GM18907 (cell line): ENCODE measurements around the gene PTPRG.

ENCODE experiments used
- ATAC-seq: cut with Tn5 transposase; IDR thresholded peaks from one replicate; pipeline ENCODE4 v1.9.1; 2021; ENCODE audit warnings: mild to moderate bottlenecking, moderate library complexity; ENCODE audit not compliant: unreplicated experiment

PTPRG gene

DNA sequence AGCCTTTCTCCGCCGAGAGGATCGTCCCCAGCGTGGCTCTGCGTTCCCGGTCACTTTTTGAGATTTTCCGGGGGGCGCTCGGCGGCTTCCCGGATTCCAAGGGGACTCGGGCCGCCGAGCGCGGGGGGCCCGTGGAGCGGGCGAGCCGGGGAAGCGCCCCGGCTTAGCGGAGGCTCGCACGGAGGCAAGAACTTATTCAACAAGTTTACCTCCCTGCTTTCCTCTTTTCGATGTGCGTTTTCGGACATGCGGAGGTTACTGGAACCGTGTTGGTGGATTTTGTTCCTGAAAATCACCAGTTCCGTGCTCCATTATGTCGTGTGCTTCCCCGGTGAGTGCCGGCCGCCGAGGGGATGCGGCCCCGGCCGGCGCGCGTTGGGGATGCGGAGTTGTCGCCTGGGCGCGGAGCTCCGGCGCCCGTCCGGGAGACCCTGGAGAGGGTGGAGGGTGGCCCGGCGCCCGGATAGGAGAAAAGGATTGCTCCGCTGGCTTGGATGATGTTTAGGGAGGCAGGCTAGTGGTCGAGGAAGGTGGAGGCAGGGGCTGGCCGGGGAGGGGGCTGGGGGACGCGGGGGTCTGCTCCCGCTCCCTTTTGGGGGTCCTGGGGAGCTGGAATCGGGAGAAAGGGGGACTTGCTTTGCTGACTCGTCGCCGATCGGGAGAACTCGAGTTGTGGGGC lies 810 bp downstream of the PTPRG start:
- ATAC-seq: no peak

DNA sequence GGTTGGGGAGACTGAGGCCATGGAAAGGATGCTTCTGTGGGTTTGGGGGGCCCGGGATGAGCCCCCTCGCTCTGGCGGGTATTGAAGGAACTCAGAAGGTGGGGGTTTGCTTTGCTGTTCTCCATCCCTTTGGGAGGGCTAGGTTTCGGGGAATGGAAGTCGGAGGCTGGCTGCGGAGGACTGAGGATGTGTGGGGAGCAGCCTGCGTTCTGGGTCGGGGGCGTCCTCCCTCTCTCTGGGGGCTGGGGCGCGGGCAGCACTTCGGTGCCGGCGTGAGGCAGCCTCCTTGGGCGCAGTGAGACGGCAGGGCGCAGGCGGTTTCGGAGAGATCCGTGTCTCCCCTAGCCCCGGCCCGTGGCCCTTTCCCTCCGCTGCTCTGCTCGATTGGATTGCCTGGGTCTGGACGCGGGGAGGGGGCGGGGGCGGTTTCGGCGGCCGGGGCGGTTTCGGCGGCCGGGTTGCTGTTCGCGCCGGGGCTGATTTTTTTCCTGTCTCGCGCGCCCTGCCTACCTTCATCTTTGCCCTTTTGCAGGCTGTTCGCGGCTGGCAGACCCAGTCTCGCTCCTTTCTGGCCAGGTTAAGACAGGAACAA lies 1.4 kb downstream of the PTPRG start:
- ATAC-seq: no peak

DNA sequence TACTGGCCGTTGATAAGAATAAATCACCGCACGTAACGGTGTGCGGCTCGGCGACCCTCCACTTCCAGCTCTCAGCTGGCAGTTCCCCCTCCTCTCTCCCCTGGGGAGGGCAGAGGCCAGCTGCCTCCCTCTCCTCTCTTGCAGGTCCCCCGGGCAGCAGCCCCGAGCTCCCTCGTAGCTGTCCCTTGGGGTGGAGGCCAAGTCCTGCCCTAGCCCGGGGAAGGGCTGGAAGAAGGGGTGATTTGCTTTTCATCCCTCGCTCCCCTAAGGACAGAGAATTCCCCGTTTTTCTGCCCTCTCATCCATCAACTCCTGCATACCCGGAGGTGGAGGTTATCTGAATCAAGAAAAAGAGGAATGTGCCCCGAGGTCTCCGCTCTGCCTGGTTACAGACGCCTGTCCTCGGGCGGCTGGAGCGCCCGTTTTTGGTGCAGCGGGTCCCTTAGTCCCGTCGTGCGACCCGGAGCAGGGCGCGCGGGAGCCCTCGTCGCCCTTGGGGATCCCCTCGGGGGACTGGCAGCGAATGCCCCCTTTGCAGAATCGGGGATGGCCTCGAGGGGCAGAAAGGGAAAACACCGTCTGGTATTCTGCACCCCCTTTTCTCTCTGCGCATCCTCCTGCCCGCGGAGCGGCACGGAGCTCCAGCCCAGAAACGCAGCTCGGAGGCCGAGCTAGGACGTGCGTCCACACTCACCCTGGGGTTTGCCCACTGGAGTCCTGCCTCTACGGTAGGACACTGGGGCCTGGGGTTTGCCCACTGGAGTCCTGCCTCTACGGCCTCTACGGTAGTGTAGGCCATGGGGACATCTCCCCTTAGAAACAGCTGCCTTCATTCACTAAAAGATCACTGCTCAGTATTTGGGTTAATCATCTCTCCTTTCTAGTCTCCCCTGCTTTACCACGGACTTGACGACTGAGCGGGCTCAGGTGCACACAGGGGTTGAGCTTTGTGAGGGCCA lies 2.2 kb downstream of the PTPRG start:
- no peak for ATAC-seq

DNA sequence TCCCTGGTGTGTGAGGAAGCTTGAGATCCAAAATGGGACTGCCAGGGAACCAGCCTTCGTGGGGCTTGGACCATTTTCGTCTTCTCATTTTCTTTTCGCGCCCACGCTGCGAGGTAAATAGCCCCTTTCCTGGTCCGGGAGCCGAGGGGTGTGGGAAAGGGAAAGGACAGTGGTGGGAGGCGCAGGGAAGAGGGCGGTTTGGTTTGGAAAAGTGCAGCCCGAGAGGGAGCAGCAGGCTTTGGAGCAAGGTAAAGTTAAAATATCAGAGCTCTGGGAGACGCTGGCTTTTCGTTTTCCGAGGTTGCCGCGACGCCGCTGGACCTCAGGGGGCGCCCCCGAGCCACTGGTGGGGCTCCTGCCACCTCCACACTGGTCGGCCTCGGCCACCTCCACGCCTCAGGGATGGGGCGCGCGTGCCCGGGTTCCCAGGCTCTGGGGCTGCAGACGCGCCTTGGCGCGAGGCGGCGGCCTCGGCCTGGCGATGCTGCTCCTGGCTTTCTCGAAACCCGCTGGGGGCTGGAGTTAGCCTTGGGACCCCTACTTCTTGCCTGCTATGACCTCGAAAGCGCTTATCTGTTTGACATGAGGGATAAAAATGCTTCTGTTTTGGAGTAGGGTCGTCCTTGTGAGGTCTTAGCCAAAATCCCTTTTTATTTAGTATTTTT lies 3.2 kb downstream of the PTPRG start:
- ATAC-seq: no peak

DNA sequence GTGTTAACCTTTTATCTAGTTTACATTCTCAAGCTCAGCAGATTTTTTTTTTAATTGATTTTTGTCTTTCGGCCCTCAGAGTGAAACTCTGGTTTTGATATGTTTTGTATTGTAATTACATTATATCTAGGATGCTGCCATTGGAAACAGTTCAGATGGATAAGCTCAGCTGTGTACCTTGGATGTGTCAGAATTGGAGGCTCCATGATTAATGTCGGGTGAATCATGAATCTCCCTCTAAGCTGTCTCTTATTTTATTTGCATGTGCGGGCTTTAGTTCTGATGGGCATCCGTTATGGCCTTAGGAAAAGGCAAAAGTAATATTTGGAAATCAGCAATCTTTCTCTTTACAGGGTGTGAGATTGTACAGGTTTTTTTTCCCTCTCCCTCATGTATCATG lies 4.2 kb downstream of the PTPRG start:
- ATAC-seq: no peak

DNA sequence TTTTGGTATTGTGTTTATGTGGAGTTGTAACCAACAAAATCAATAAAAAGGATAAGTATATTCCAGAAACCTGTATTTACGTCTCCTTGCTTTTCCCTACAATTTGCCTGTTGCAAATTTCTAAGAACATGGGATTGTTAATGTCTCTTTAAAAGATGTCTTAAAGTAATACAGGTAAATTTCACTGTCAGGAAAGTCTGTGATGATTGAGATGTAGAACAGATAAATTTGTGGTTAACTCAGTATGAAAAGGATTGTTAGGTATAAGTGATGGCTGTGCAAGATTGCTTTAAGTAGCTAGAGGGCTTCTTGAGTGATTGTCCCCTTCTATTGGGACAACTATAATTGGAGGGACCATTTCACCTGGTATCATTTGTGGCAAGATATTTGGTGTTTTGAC lies 6.8 kb downstream of the PTPRG start:
- ATAC-seq: no peak

DNA sequence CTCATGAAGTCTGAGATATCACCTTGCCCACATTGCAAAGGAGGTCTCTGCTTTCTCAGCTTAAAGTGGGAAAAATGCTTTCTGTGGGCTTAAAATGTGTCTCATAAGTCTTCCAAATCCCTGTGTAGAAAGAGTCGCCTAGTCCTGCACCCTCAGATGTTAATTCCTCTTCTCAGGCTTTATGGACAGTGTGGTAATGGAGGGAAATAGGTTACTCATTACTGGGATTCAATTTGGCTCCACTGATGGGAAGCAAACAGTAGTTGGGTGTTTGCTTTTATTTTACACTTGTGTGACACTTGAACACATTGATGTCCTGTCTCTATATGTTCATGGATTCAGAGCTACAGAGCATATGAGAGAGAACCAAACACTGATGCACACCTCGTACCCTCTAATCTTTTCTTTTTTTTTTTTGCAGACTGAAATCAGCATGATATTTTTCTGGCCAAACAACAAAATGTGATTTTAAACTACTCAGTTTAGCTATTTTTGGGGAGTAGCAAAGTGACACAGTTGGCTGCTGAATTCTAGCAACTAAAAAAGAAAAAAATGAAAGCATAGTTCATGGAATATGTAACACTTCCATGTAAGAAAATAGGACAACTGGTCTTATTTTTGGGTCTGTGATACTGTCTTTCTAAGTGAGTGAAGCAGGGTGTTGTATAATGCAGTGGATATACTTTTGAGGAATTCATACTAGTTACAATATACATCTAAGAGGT lies 8.6 kb downstream of the PTPRG start:
- no peak for ATAC-seq

DNA sequence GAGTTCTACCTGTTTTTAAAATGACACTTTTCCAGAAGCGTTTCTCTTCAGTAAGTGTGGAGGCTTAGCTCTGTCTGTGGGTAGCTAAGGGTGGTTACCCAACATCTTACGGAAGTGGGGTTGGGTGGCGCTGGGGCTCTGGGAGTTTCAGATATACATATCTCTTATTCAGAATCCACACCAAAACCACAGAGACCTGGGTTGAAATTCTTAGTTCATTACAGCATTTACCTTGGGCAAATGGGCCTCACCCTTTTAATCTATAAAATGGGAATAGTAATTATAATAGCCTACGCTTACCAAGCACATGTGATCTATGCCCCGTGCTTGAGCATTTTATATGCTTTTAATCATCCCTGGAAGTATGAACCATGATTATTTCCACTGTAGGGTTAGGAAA lies 9.4 kb downstream of the PTPRG start:
- no peak for ATAC-seq

DNA sequence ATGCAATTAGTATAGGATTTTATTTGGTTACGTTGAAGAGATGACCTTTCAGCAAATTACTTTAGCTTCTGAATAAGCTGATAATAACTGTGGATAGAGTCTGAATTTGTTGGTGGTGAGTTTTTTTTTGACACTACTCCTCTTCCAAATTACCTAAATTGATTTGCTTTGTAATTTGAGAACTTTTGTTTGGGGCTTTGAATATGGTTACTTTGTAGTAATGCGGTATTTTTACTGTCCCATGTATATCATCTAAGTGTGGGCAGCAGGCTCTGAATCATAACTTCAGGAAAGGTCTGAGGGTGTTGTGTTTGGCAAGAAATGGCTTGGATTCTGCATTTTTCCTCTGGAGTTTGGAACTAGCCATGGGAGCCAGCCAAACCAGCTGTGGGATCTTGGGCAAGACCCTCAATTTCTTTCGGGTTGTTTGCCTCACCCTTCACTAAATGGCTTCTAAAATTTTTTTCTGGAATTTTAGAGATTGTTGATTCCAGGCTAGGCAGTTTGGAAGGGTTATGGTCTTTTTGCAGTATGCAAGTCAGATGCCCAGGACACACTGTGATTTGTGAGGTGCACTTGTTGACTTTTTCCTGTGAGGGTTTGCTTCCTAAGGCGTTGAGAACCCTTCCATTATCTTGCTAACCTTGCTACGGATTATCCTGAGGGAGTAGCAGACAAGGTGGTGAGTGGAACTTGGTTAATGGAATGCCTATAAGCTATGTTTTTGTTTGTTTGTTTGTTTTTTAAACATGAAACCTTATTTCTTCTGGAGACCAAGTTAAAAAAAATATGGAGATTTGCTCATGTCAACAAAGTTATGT lies 10.4 kb downstream of the PTPRG start:
- no peak for ATAC-seq

DNA sequence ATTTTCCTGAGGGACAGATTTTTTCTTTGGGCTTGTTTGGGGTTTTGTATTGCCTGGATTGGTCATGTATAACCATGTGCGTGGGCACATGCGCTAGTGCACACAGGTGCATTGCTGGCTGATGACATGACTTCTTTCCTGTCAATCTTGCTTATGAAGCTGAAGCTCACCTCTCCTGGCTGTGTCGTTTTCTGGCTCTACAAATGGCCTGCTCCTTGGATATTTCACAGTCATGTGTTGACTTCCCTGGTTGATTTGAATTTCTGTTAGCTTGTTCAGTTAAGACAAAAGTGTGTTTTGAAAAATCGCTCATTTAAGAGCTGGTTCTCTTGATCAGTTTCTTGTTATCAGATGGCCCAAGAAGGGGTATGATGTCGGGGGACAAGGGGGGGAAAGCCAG lies 11.5 kb downstream of the PTPRG start:
- no peak for ATAC-seq

DNA sequence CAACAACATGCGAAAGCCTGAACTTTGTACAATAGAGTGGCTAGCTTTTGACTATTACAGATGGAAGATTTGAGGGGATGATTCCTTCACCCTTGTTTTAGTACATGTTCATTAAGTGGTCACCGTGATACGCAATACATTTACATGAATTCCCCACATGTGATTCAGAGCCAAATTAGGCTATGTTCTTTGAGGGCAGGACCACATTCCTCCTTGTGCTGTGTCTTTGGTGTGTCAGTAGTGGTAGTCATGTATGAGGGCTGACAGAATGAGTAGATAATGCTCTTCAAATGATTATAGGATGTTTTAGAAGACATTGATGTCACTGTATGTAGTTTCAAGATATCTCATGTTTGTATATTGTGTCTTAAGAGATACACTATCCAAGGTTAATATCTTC lies 12.1 kb downstream of the PTPRG start:
- ATAC-seq: no peak

DNA sequence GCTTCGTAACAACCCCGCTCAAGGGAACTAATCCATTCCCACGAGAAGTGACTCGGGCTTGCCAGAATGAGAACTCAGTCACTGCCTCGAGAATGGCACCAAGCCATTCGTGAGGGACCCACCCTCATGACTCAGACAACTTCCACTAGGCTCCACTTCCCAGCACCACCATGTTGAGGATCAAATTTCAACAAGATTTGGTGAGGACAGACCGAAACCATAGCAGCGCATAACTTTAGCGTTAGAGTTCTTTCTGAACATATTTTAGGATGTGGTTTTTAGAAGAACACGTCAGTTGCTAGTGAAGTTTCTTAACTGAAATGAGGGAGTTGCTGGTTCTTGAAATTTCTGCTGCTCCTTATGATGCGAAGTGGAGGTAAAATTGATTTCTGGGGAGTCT lies 13.5 kb downstream of the PTPRG start:
- ATAC-seq: no peak

DNA sequence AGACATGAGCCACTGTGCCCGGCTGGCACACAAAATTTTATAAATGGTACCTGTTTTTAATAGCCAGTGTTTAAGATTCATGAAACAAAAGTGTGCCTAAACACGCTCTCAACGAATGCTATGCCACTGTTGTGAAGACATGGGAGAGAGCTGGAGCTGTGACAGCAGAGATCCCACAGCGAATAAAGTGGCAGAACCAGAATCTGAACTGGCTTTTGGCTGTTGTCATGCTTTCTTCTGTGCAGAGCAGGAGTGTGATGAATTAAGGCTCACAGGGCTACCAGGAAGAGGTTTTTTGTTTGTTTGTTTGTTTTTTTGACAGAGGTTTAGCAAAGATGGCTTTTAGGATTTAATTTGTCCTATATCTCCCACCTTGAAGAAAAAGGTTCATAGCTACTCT lies 14.5 kb downstream of the PTPRG start:
- no peak for ATAC-seq

DNA sequence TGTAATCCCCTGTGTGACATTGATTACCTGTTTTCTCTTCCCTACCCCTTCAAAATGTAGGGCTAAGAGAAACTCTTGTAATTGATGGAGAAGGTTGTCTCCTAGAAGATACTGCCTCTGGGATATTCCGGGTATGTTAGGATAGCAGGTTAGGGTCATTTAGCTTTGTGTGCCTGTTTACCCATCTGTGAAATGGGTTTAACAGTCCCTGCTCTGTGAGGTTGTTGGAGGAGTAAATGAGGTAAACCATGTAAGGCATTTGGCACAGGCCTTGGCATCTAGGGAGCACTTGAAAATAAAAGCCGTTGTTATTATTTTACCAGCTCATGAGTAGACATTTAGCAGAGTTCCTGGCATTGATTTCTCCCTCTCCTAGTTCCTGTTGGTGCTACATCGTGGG lies 16.4 kb downstream of the PTPRG start:
- ATAC-seq: no peak

DNA sequence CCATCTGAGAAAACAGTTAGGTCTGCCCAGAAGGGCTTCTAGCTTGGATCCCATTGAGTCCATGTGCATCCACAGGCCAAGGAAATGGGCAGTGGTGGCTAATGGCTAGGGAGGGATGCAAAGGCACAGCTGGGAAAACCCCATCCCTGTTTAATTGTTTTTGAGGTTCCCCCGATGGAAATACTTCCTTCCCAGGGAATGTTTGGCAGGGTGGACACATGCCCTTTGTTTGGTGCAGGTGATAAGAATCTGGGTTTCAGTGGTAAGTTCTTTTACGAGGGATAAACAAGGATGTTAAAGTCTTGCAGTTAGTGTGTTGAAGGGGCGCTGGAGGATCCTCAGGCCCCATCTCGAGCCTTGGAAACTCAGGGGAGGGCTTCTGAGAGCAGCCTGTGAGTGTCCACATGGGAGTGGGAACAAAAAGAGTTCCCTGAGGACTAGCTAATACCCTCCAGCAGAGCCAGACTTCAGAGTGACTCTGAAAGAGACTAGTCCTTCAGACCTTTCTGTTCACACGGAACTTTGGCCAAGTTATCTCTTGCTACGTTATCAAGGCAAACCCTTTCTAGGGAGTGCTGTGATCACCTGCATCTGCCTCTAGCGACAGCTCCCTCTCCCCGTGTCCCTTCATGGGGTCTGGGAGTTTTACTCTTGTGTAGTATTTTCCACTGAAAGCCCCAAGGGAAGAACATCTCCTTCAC lies 17.4 kb downstream of the PTPRG start:
- ATAC-seq: no peak

DNA sequence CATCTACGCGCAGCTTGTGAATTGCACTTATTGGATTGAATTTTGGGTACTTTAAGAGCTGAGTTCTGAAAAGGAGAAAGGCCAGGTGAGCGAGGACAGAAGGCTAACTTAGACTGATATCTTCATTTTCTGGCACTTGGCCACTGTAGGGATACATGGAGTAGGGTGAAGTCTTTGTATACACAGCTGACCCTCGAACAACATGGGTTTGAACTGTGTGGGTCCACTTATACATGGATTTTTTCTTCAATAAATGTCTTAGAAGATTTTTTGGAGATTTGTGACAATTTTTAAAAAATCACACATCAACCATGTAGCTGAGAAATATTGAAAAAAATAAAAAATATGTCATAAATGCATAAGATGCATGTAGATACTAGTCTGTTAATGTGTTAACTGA lies 18.3 kb downstream of the PTPRG start:
- ATAC-seq: no peak

DNA sequence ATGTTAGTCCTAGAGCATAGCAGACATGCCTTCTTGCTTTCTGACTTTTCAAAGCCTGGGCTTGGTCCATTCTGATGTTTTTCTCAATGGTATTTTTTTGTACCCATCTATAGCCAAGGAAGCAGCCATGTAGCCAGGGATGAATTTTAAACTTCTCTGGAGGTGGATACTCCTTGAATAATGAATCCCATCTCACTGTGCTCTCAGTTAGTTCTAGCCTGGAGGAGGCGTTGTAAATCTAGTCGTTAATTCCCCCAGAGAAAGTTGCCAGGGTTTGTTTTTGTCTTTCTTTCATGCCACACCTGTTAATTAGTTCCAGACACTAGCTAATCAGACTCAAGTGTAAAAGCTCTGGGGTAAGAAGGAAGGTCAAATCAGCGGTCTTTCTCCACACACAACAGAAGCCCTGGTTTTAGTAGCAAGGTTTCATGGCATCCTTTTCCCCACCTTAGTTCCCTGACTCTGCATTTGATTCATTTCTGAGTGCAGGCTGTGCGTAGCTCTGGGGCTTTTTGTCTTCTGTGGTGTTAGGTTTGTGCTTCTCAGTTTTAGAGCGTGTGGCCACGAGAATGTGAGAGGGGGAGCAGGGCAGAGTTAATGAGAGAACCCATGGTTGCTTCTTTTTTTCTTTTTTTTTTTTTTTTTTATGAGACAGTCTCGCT lies 19.7 kb downstream of the PTPRG start:
- ATAC-seq: no peak

DNA sequence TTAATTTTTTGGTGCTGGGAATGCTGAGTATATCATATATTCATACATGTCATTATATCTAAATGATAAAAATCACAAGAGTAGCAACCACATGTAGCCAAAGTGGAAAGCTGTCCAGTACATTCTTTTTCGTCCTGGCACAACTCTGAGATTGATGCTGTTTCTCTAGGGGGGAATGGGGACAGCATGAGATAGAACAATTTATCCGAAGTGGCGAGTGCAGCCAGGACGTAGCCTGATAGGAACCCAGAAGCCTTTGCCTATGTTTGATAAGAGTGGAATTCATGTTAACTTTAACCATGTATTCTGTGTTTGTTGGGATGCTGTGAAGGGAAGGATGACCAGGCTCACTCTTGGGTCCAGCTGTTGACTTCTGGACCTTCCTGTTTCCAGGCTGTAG lies 20.9 kb downstream of the PTPRG start:
- ATAC-seq: no peak

DNA sequence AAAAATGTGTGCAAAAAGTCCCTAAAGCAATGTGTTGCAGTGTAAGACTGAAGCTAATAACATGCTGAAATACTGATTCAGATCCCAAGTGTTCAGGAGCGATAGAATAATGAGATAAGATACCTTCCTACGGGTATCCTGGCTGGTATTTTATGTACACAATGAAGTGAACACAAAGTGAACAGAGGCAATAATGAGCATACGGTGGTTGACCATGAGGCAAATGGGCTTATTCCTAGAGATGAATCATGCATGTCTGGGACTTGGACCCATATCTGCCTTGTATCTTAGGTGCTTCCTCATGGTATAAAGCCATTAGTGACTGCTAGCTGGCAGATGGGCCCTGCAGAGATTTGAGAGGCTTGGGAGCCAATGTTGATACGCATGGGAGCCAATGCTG lies 21.5 kb downstream of the PTPRG start:
- no peak for ATAC-seq
